ENCODE measurements around the gene SLC9A6. TPM values are rescaled to one million over a fixed set of nuclear protein-coding genes. Genes with fewer than 3 reads are reported as not detected.

SLC9A6 gene
- total RNA-seq, 5 donors from 2014 or later (not counting 1 experiment from before 2014, with no cell fraction given): 15.5 to 23.9 (median 17.3) TPM

- H3K36me3 Mint-ChIP-seq: peaks cover 15% of the 10 kb centered on the region
- no peak overlapping the region for H3K4me3 Mint-ChIP-seq
- no peaks in the 10 kb centered on the region for H3K4me1 Mint-ChIP-seq
These were observed 54.7 kb downstream of the SLC9A6 start for GRCh38 chrX:136039968-136040367.

GRCh38 chrX:136041254-136041812, 56.1 kb downstream of the SLC9A6 start:
- Mint-ChIP-seq H3K27me3 (peaks cover 0 to 10% of the 10 kb centered on the region in 2 donors), H3K4me1 (no peaks in the 10 kb centered on the region), H3K4me3 (no peak overlapping the region), H3K36me3 (peaks cover 19% of the 10 kb centered on the region), H3K27ac (no peak overlapping the region), H3K9me3 (no peaks in the 10 kb centered on the region)
- DNase-seq (no peak), ATAC-seq (replicated peaks in 1 of 4) (no peak)
- ChIA-PET POLR2A (no interaction called here), CTCF (no interaction called here)
- no peaks in the 10 kb centered on the region for H3K4me1 ChIP-seq (ENCODE audit: control insufficient read depth in 1 of 2, extremely low read depth in 1 of 2, insufficient read depth in 2 of 2, low read length in 2 of 2)
- H3K27ac ChIP-seq (ENCODE audit: low read length): no peak overlapping the region
- H3K27me3 ChIP-seq (replicated peaks in 1 of 2; ENCODE audit: control insufficient read depth in 2 of 2, extremely low read depth in 1 of 2, insufficient read depth in 2 of 2, low read length in 1 of 2): no peaks in the 10 kb centered on the region
- 93% methylated on average over 2 of the region's 7 CpGs for whole genome bisulfite sequencing (ENCODE audit: insufficient coverage)
- H3K36me3 ChIP-seq (ENCODE audit: control insufficient read depth in 2 of 2, extremely low read depth in 1 of 2, insufficient read depth in 1 of 2, low read length in 1 of 2): peaks cover 0 to 11% of the 10 kb centered on the region in 2 donors
- no peaks in the 10 kb centered on the region for H3K9me3 ChIP-seq
- H3K4me3 ChIP-seq (ENCODE audit: control insufficient read depth in 1 of 2, extremely low read depth in 1 of 2, low read length in 1 of 2): no peak overlapping the region

More at GRCh38 chrX:136039968-136040367, 54.7 kb downstream of the SLC9A6 start:
- no CpG with 5 or more reads among the region's 7 CpGs for WGBS (ENCODE audit: insufficient coverage)
- Histone ChIP-seq H3K27me3 (replicated peaks in 1 of 2; ENCODE audit: control insufficient read depth in 2 of 2, extremely low read depth in 1 of 2, insufficient read depth in 2 of 2, low read length in 1 of 2) (no peaks in the 10 kb centered on the region), H3K36me3 (ENCODE audit: control insufficient read depth in 2 of 2, extremely low read depth in 1 of 2, insufficient read depth in 1 of 2, low read length in 1 of 2) (peaks cover 0 to 11% of the 10 kb centered on the region in 2 donors), H3K4me3 (ENCODE audit: control insufficient read depth in 1 of 2, extremely low read depth in 1 of 2, low read length in 1 of 2) (no peak overlapping the region), H3K9me3 (no peaks in the 10 kb centered on the region), H3K27ac (ENCODE audit: low read length) (no peak overlapping the region), H3K4me1 (ENCODE audit: control insufficient read depth in 1 of 2, extremely low read depth in 1 of 2, insufficient read depth in 2 of 2, low read length in 2 of 2) (no peaks in the 10 kb centered on the region)
- POLR2A ChIA-PET: interaction anchor here in 1 of 2 donors (0.6 kb wide), 1 partner anchor 183 kb away, joined by 3 read pairs; no protein-coding TSS in a partner anchor
- Mint-ChIP-seq H3K9me3 (no peaks in the 10 kb centered on the region), H3K27me3 (peaks cover 0 to 7% of the 10 kb centered on the region in 2 donors), H3K27ac (no peak overlapping the region)
- no peak for ATAC-seq (replicated peaks in 1 of 4)
- DNase-seq: no peak
- CTCF ChIA-PET: interaction anchor here (0.5 to 1.1 kb wide), 3 partner anchors 11 to 83 kb away, joined by 3 to 5 read pairs (median 3); no protein-coding TSS in a partner anchor

- ATAC-seq (replicated peaks in 1 of 4) (no peak), DNase-seq (no peak)
- H3K4me3 ChIP-seq (ENCODE audit: control insufficient read depth in 1 of 2, extremely low read depth in 1 of 2, low read length in 1 of 2): no peak overlapping the region
- H3K27ac ChIP-seq (ENCODE audit: low read length): no peak overlapping the region
- no peaks in the 10 kb centered on the region for H3K9me3 Mint-ChIP-seq
- no peaks in the 10 kb centered on the region for H3K27me3 ChIP-seq (replicated peaks in 1 of 2; ENCODE audit: control insufficient read depth in 2 of 2, extremely low read depth in 1 of 2, insufficient read depth in 2 of 2, low read length in 1 of 2)
- no peak overlapping the region for H3K4me3 Mint-ChIP-seq
- peaks cover 0 to 10% of the 10 kb centered on the region in 2 donors for H3K27me3 Mint-ChIP-seq
- H3K27ac Mint-ChIP-seq: no peak overlapping the region
- H3K36me3 ChIP-seq (ENCODE audit: control insufficient read depth in 2 of 2, extremely low read depth in 1 of 2, insufficient read depth in 1 of 2, low read length in 1 of 2): peaks cover 0 to 11% of the 10 kb centered on the region in 2 donors
- peaks cover 19% of the 10 kb centered on the region for H3K36me3 Mint-ChIP-seq
- no CpG with 5 or more reads among the region's 5 CpGs for WGBS (ENCODE audit: insufficient coverage)
- H3K4me1 Mint-ChIP-seq: no peaks in the 10 kb centered on the region
- H3K9me3 ChIP-seq: no peaks in the 10 kb centered on the region
- ChIA-PET POLR2A (no interaction called here), CTCF (no interaction called here)
- H3K4me1 ChIP-seq (ENCODE audit: control insufficient read depth in 1 of 2, extremely low read depth in 1 of 2, insufficient read depth in 2 of 2, low read length in 2 of 2): no peaks in the 10 kb centered on the region
These were observed 59.8 kb downstream of the SLC9A6 start for GRCh38 chrX:136045008-136045407.

- ChIA-PET POLR2A (no interaction called here), CTCF (no interaction called here)
- no CpG with 5 or more reads among the region's 13 CpGs for whole genome bisulfite sequencing (ENCODE audit: insufficient coverage)
- Mint-ChIP-seq H3K27me3 (peaks cover 0 to 10% of the 10 kb centered on the region in 2 donors), H3K36me3 (peaks cover 19% of the 10 kb centered on the region), H3K9me3 (no peaks in the 10 kb centered on the region), H3K4me3 (no peak overlapping the region), H3K27ac (peak overlapping the region in 1 of 2 donors; percentile 36), H3K4me1 (no peaks in the 10 kb centered on the region)
- DNase-seq (no peak), ATAC-seq (replicated peaks in 1 of 4) (no peak)
- no peak overlapping the region for H3K27ac ChIP-seq (ENCODE audit: low read length)
- H3K27me3 ChIP-seq (replicated peaks in 1 of 2; ENCODE audit: control insufficient read depth in 2 of 2, extremely low read depth in 1 of 2, insufficient read depth in 2 of 2, low read length in 1 of 2): no peaks in the 10 kb centered on the region
- no peaks in the 10 kb centered on the region for H3K4me1 ChIP-seq (ENCODE audit: control insufficient read depth in 1 of 2, extremely low read depth in 1 of 2, insufficient read depth in 2 of 2, low read length in 2 of 2)
- H3K9me3 ChIP-seq: no peaks in the 10 kb centered on the region
- H3K36me3 ChIP-seq (ENCODE audit: control insufficient read depth in 2 of 2, extremely low read depth in 1 of 2, insufficient read depth in 1 of 2, low read length in 1 of 2): peaks cover 0 to 7% of the 10 kb centered on the region in 2 donors
- H3K4me3 ChIP-seq (ENCODE audit: control insufficient read depth in 1 of 2, extremely low read depth in 1 of 2, low read length in 1 of 2): no peak overlapping the region
These were observed 61.2 kb downstream of the SLC9A6 start for GRCh38 chrX:136046295-136047015.

- Histone ChIP-seq H3K4me3 (ENCODE audit: control insufficient read depth in 1 of 2, extremely low read depth in 1 of 2, low read length in 1 of 2) (no peak overlapping the region), H3K4me1 (ENCODE audit: control insufficient read depth in 1 of 2, extremely low read depth in 1 of 2, insufficient read depth in 2 of 2, low read length in 2 of 2) (no peaks in the 10 kb centered on the region), H3K9me3 (no peaks in the 10 kb centered on the region), H3K27ac (ENCODE audit: low read length) (no peak overlapping the region), H3K27me3 (replicated peaks in 1 of 2; ENCODE audit: control insufficient read depth in 2 of 2, extremely low read depth in 1 of 2, insufficient read depth in 2 of 2, low read length in 1 of 2) (no peaks in the 10 kb centered on the region), H3K36me3 (ENCODE audit: control insufficient read depth in 2 of 2, extremely low read depth in 1 of 2, insufficient read depth in 1 of 2, low read length in 1 of 2) (peaks cover 0 to 6% of the 10 kb centered on the region in 2 donors)
- H3K9me3 Mint-ChIP-seq: no peaks in the 10 kb centered on the region
- H3K4me1 Mint-ChIP-seq: no peaks in the 10 kb centered on the region
- H3K36me3 Mint-ChIP-seq: peaks cover 16% of the 10 kb centered on the region
- H3K27ac Mint-ChIP-seq: peak overlapping the region in 1 of 2 donors; percentile 36
- CTCF ChIA-PET: no interaction called here
- H3K4me3 Mint-ChIP-seq: no peak overlapping the region
- no CpG with 5 or more reads among the region's 2 CpGs for WGBS (ENCODE audit: insufficient coverage)
- no peak for DNase-seq
- peaks cover 0 to 15% of the 10 kb centered on the region in 2 donors for H3K27me3 Mint-ChIP-seq
- POLR2A ChIA-PET: no interaction called here
- ATAC-seq (replicated peaks in 1 of 4): no peak
These were observed 61.9 kb downstream of the SLC9A6 start for GRCh38 chrX:136047016-136047642.

- Histone ChIP-seq H3K9me3 (no peaks in the 10 kb centered on the region), H3K36me3 (ENCODE audit: control insufficient read depth in 2 of 2, extremely low read depth in 1 of 2, insufficient read depth in 1 of 2, low read length in 1 of 2) (peaks cover 0 to 4% of the 10 kb centered on the region in 2 donors), H3K4me1 (ENCODE audit: control insufficient read depth in 1 of 2, extremely low read depth in 1 of 2, insufficient read depth in 2 of 2, low read length in 2 of 2) (no peaks in the 10 kb centered on the region), H3K4me3 (ENCODE audit: control insufficient read depth in 1 of 2, extremely low read depth in 1 of 2, low read length in 1 of 2) (no peak overlapping the region), H3K27ac (ENCODE audit: low read length) (no peak overlapping the region), H3K27me3 (replicated peaks in 1 of 2; ENCODE audit: control insufficient read depth in 2 of 2, extremely low read depth in 1 of 2, insufficient read depth in 2 of 2, low read length in 1 of 2) (no peaks in the 10 kb centered on the region)
- Mint-ChIP-seq H3K27ac (no peak overlapping the region), H3K4me3 (no peak overlapping the region), H3K9me3 (no peaks in the 10 kb centered on the region), H3K36me3 (peaks cover 16% of the 10 kb centered on the region), H3K27me3 (peaks cover 0 to 16% of the 10 kb centered on the region in 2 donors), H3K4me1 (no peaks in the 10 kb centered on the region)
- POLR2A ChIA-PET: no interaction called here
- CTCF ChIA-PET: no interaction called here
- DNase-seq (no peak), ATAC-seq (replicated peaks in 1 of 4) (no peak)
- 100% methylated on average over 1 of the region's 4 CpGs for WGBS (ENCODE audit: insufficient coverage)
These were observed 62.7 kb downstream of the SLC9A6 start for GRCh38 chrX:136047969-136048368.

Data from T-cell (primary cell).